H1 (cell line): Measurements from ENCODE around the gene RALGAPA2. TPM values are rescaled to one million over a fixed set of nuclear protein-coding genes. Genes with fewer than 3 reads are reported as not detected.

Experiments used
- CTCF ChIA-PET: fragments of 300-600 bp; sonication (Branson Sonifier 250); formaldehyde crosslinking; loops from one replicate; lab custom pipeline; 2021; ENCODE audit not compliant: partially characterized antibody; lab: Charles Lee
- POLR2A ChIA-PET: fragments of 300-600 bp; sonication (Branson Sonifier 250); formaldehyde crosslinking; loops from one replicate; lab custom pipeline; 2021; ENCODE audit warnings: inconsistent platforms; ENCODE audit not compliant: partially characterized antibody; lab: Charles Lee
- DNase-seq, 2 experiments: peaks; one replicate each; pipeline versions ENCODE4 v3.0.0 to v3.0.0-alpha.2; 2010 to 2022; ENCODE audit warnings: low spot score in 2 of 2, low read depth in 1 of 2, mixed read lengths in 1 of 2
- FAIRE-seq: peaks from 2 replicates; lab custom pipeline; 2011; peaks lifted over from hg19 to GRCh38; lab: Jason Lieb, UNC
- H2AFZ ChIP-seq: 2 replicates; pipeline ENCODE4 v1.8.1; 2012; ENCODE audit warnings: low read length, inconsistent platforms
- H2AK5ac ChIP-seq: 2 replicates; pipeline ENCODE4 v1.6.1; 2013; ENCODE audit warnings: low read depth, low read length
- H2BK120ac ChIP-seq: replicated peaks from 2 replicates; pipeline ENCODE3; 2013; ENCODE audit warnings: low read depth, low read length, inconsistent platforms
- H2BK12ac ChIP-seq: 2 replicates; pipeline ENCODE4 v1.6.1; 2013; ENCODE audit warnings: low read depth, low read length
- H2BK15ac ChIP-seq: 2 replicates; pipeline ENCODE4 v1.6.1; 2013; ENCODE audit warnings: low read length
- H2BK20ac ChIP-seq: 2 replicates; pipeline ENCODE4 v1.6.1; 2013; ENCODE audit warnings: low read length
- H2BK5ac ChIP-seq: 2 replicates; pipeline ENCODE4 v1.6.1; 2013; ENCODE audit warnings: low read depth, low read length
- H3K14ac ChIP-seq: 2 replicates; pipeline ENCODE4 v1.6.1; 2013; ENCODE audit warnings: inconsistent platforms; ENCODE audit not compliant: insufficient read length
- H3K18ac ChIP-seq: 2 replicates; pipeline ENCODE4 v1.6.1; 2013; ENCODE audit warnings: low read length; ENCODE audit errors: extremely low read depth
- H3K23ac ChIP-seq: 2 replicates; pipeline ENCODE4 v1.6.1; 2013; ENCODE audit warnings: inconsistent platforms; ENCODE audit not compliant: insufficient read length
- H3K23me2 ChIP-seq: 2 replicates; pipeline ENCODE4 v1.6.1; 2013; ENCODE audit warnings: low read depth, low read length
- H3K27ac ChIP-seq: 2 replicates; pipeline ENCODE4 v1.6.1; 2011; ENCODE audit warnings: low read depth, low read length, inconsistent platforms
- H3K27me3 ChIP-seq, 4 experiments: replicated peaks in 1 of 4; 1 replicate in 1 of 4; 2 replicates in 3 of 4; pipeline versions ENCODE4 v1.6.1 to v1.8.1; 2011 to 2013; ENCODE audit warnings: low read length in 3 of 4, mild to moderate bottlenecking in 3 of 4, inconsistent platforms in 2 of 4, mixed read lengths in 2 of 4, moderate library complexity in 1 of 4; ENCODE audit not compliant: control insufficient read depth in 3 of 4, insufficient read depth in 3 of 4; ENCODE audit errors: extremely low read depth in 1 of 4
- H3K36me3 ChIP-seq, 4 experiments: 2 replicates each; pipeline versions ENCODE4 v1.6.1 to v1.8.1; 2011 to 2013; ENCODE audit warnings: mild to moderate bottlenecking in 4 of 4, low read length in 3 of 4, moderate library complexity in 2 of 4, control low read depth in 1 of 4, inconsistent platforms in 1 of 4; ENCODE audit not compliant: insufficient read depth in 4 of 4, control insufficient read depth in 2 of 4
- H3K4ac ChIP-seq: replicated peaks from 2 replicates; pipeline ENCODE3; 2013; ENCODE audit warnings: low read length, low read depth, mixed read lengths, inconsistent platforms; ENCODE audit not compliant: insufficient read length
- H3K4me1 ChIP-seq, 4 experiments: replicated peaks in 1 of 4; 1 replicate in 1 of 4; 2 replicates in 3 of 4; pipeline versions ENCODE4 v1.6.1 to v1.8.1; 2011 to 2013; ENCODE audit warnings: low read length in 3 of 4, inconsistent platforms in 2 of 4, mixed read lengths in 1 of 4; ENCODE audit not compliant: insufficient read depth in 4 of 4, control insufficient read depth in 3 of 4
- H3K4me2 ChIP-seq, 2 experiments: 2 replicates each; pipeline versions ENCODE4 v1.6.1 to v1.8.1; 2011 to 2013; ENCODE audit warnings: low read depth in 2 of 2, low read length in 2 of 2, control low read depth in 1 of 2, inconsistent platforms in 1 of 2, mild to moderate bottlenecking in 1 of 2; ENCODE audit not compliant: insufficient read depth in 1 of 2
- H3K4me3 ChIP-seq, 4 experiments: fragments of 200-600, 300-600 bp in 1 of 4; sonication (generic), shearing (Covaris generic), sonication (Bioruptor Twin) in 1 of 4; 2 replicates each; pipeline versions ENCODE4 v1.5.1 to v1.8.1; 2011 to 2016; ENCODE audit warnings: low read length in 4 of 4, low read depth in 3 of 4, control low read depth in 2 of 4, inconsistent platforms in 2 of 4, mild to moderate bottlenecking in 2 of 4, mixed read lengths in 1 of 4, moderate library complexity in 1 of 4; ENCODE audit not compliant: insufficient read depth in 2 of 4; ENCODE audit errors: extremely low read depth in 1 of 4
- H3K56ac ChIP-seq: replicated peaks from 2 replicates; pipeline ENCODE3; 2013; ENCODE audit warnings: low read depth, mild to moderate bottlenecking, mixed read lengths, low read length, inconsistent platforms; ENCODE audit not compliant: insufficient read length
- H3K79me1 ChIP-seq: 2 replicates; pipeline ENCODE4 v1.6.1; 2013; ENCODE audit warnings: low read depth, low read length, control low read depth
- H3K79me2 ChIP-seq, 2 experiments: 2 replicates each; pipeline versions ENCODE4 v1.6.1 to v1.8.1; 2012 to 2013; ENCODE audit warnings: low read length in 2 of 2, mild to moderate bottlenecking in 2 of 2, inconsistent platforms in 1 of 2; ENCODE audit not compliant: insufficient read depth in 2 of 2, control insufficient read depth in 1 of 2
- H3K9ac ChIP-seq, 4 experiments: replicated peaks in 1 of 4; 1 replicate in 1 of 4; 2 replicates in 3 of 4; pipeline versions ENCODE4 v1.6.1 to v1.8.1; 2011 to 2013; ENCODE audit warnings: low read depth in 3 of 4, low read length in 3 of 4, control low read depth in 2 of 4, mild to moderate bottlenecking in 2 of 4, moderate library complexity in 2 of 4, inconsistent platforms in 1 of 4; ENCODE audit errors: extremely low read depth in 1 of 4
- H3K9me3 ChIP-seq, 2 experiments: 2 replicates each; pipeline versions ENCODE4 v1.6.1 to v1.8.1; 2012 to 2013; ENCODE audit warnings: mild to moderate bottlenecking in 2 of 2, moderate library complexity in 2 of 2, control low read depth in 1 of 2, inconsistent platforms in 1 of 2, low read depth in 1 of 2, low read length in 1 of 2, mixed read lengths in 1 of 2; ENCODE audit not compliant: insufficient read depth in 2 of 2
- H4K20me1 ChIP-seq, 2 experiments: replicated peaks in 1 of 2; 2 replicates each; pipeline versions ENCODE3 to v1.8.1; 2011 to 2013; ENCODE audit warnings: inconsistent platforms in 2 of 2, low read length in 2 of 2, mild to moderate bottlenecking in 1 of 2; ENCODE audit not compliant: insufficient read depth in 2 of 2, control insufficient read depth in 1 of 2
- H4K5ac ChIP-seq: 2 replicates; pipeline ENCODE4 v1.6.1; 2013; ENCODE audit warnings: low read length, low read depth, mixed read lengths, inconsistent platforms; ENCODE audit not compliant: insufficient read length
- H4K8ac ChIP-seq: 2 replicates; pipeline ENCODE4 v1.8.0; 2013; ENCODE audit warnings: mild to moderate bottlenecking, moderate library complexity, low read length, inconsistent platforms; ENCODE audit not compliant: insufficient read depth; ENCODE audit errors: extremely low read depth
- H4K91ac ChIP-seq: replicated peaks from 2 replicates; pipeline ENCODE3; 2013; ENCODE audit warnings: low read length, mixed read lengths, inconsistent platforms; ENCODE audit not compliant: insufficient read length
- ASH2L ChIP-seq: fragments of 200-600, 300-600 bp; sonication (generic); IDR thresholded peaks from one replicate; pipeline ENCODE4 v1.7.1; 2017; ENCODE audit warnings: low read length
- CREB1 ChIP-seq: IDR thresholded peaks from 2 replicates; pipeline ENCODE4 v1.6.1; 2012; ENCODE audit warnings: inconsistent platforms
- GTF2F1 ChIP-seq: IDR thresholded peaks from 2 replicates; pipeline ENCODE4 v1.6.1; 2012; ENCODE audit warnings: low read depth, low read length, improper control_type of control experiment, borderline replicate concordance
- NRF1 ChIP-seq: IDR thresholded peaks from 2 replicates; pipeline ENCODE4 v1.6.1; 2011; ENCODE audit warnings: mild to moderate bottlenecking, low read depth, low read length, improper control_type of control experiment
- POU5F1 ChIP-seq: IDR thresholded peaks from 2 replicates; pipeline ENCODE4 v1.6.1; 2011; ENCODE audit warnings: low read depth, mild to moderate bottlenecking, low read length, moderate library complexity
- RXRA ChIP-seq: IDR thresholded peaks from 2 replicates; pipeline ENCODE4 v1.6.1; 2011; ENCODE audit warnings: low read depth, mild to moderate bottlenecking, low read length, moderate library complexity; ENCODE audit not compliant: insufficient read depth
- SIRT6 ChIP-seq: IDR thresholded peaks from one replicate; pipeline ENCODE4 v1.7.1; 2012; ENCODE audit warnings: low read length, inconsistent platforms
- WGBS, 2 experiments: shearing (Covaris generic) in 1 of 2; methylation state at CpG; one replicate each; pipeline versions ENCODE4 v1.1.6 to v1.1.7; 2013 to 2015; ENCODE audit warnings: low lambda C conversion rate in 2 of 2, mixed read lengths in 2 of 2, inconsistent platforms in 1 of 2, low coverage in 1 of 2, missing lambda C conversion rate in 1 of 2; ENCODE audit not compliant: insufficient replicate concordance in 2 of 2, insufficient coverage in 1 of 2, insufficient read length in 1 of 2; ENCODE audit errors: extremely low coverage in 1 of 2, missing lambda C conversion rate in 1 of 2; 5-methylcytosine and 5-hydroxymethylcytosine counted together
- polyA plus RNA-seq, 7 experiments: library from polyadenylated mRNA; depleted of rRNA in 3 of 7; stranded (reverse) in 5 of 7; unstranded in 2 of 7; fragments of >200 nt in 5 of 7; fragments of 200-250 nt in 2 of 7; gene quantifications; 1 replicate in 5 of 7; 2 replicates in 1 of 7; 4 replicates in 1 of 7; pipeline versions ENCODE4 v1.2.1 to v1.2.3, GENCODE V29; 2011 to 2013; ENCODE audit warnings: missing spikeins in 2 of 7, mixed read lengths in 2 of 7
- total RNA-seq: library from RNA; stranded (reverse); fragmentation: NEBNext Ultra II Directional; extraction: Animal tissue kit (Norgen Biotek cat#: 25700); gene quantifications from 2 replicates; pipeline ENCODE4 v1.2.1, GENCODE V29; 2021

Gene RALGAPA2
- total and polyA plus RNA-seq, 2 of the 8 experiments (the other 6 are each of a cell fraction or from before 2014, with no cell fraction given): 5.1 to 25.5 TPM

GRCh38 chr20:20527661-20528060, 184.8 kb downstream of the RALGAPA2 start:
- Histone ChIP-seq H3K23ac (no peak overlapping the region), H2AK5ac (no peak overlapping the region), H3K23me2 (no peaks in the 10 kb centered on the region), H3K14ac (no peak overlapping the region), H3K9me3 (no peaks in the 10 kb centered on the region), H3K56ac (no peak overlapping the region), H4K5ac (no peak overlapping the region), H3K79me1 (0 out of 2 replicates have a peak, but pooled peaks cover 2% of the 10 kb centered on the region), H2BK5ac (no peak overlapping the region), H4K20me1 (peaks cover 0 to 3% of the 10 kb centered on the region in 2 experiments), H3K18ac (no peak overlapping the region), H4K8ac (no peak overlapping the region), H3K27ac (no peak overlapping the region), H3K4me1 (peaks cover 0 to 5% (median 2%) of the 10 kb centered on the region in 4 experiments; a peak in 2 of 7 replicates), H3K4me3 (no peak overlapping the region), H2AFZ (no peak overlapping the region), H3K79me2 (no peaks in the 10 kb centered on the region), H3K9ac (no peak overlapping the region), H3K4ac (no peak overlapping the region), H2BK20ac (no peak overlapping the region), H2BK12ac (no peak overlapping the region), H3K4me2 (no peak overlapping the region), H4K91ac (no peak overlapping the region), H2BK15ac (no peak overlapping the region), H3K36me3 (peaks cover 0 to 6% (median 0%) of the 10 kb centered on the region in 4 experiments; a peak in 1 of 8 replicates), H3K27me3 (no peaks in the 10 kb centered on the region), H2BK120ac (no peak overlapping the region)
- WGBS, 2 experiments: 90% methylated on average over 4 of the region's 4 CpGs; no CpG with 5 or more reads in 1 of the 2 experiments
- CTCF ChIA-PET: interaction anchor here (0.9 kb wide), 2 partner anchors 168 to 444 kb away, joined by 3 read pairs; no protein-coding TSS in a partner anchor
- FAIRE-seq: no peak
- POLR2A ChIA-PET: no interaction called here
- no peak for DNase-seq
- TF ChIP-seq CREB1 (no peak), NRF1 (no peak), SIRT6 (no peak), ASH2L (no peak), POU5F1 (no peak), RXRA (no peak), GTF2F1 (no peak)
